ENCODE results near the gene AKR1C1.
A peak's percentile ranks its signal among the peaks of the same experiment; 100 is the strongest.
"Not testable (repeated sequence)": the region's sequence is repeated elsewhere in the genome, so short reads cannot be mapped to it uniquely, and the experiment has no call there.

The AKR1C1 gene

GRCh38 chr10:4962876-4963814, at the start of gene AKR1C1:
TSS of gene AKR1C1 (plus strand) at chr10:4963415. CDS start at chr10:4963445, 30 bp downstream.
- DNase-seq = peak in 1 of 2 donors; percentile 36

DNA sequence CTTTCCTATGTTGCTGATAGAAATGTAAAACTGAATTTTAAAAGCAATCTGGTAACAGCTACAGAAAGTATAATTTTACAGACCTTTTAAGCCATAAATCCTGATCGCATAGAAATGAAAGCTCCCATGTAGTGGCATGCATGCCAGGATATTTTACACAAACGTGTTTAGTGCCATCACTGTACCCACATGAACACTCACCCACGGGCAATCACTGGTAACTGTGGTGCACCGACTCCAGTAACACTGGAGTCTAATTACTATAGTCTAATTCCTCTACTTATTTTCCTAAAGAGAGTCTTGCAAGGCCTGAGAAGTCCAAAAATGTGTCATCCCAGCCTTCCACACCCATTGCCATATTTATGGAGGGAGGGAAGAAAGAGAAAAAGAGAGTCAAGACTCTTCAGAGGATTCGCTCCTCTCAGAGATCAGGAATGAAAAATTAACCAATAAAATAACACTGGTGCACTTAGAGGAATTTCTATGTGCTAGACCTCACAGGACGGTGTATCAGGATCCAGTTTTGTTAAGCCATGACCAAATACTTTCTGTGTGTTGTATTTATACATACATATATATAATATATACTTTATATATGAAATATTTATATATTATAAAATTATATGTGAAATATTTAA, 48.9 kb upstream of the AKR1C1 start:
- no peak for DNase-seq

- no peak for DNase-seq
Measured at GRCh38 chr10:4916086-4916716, 47.0 kb upstream of the AKR1C1 start.

DNA sequence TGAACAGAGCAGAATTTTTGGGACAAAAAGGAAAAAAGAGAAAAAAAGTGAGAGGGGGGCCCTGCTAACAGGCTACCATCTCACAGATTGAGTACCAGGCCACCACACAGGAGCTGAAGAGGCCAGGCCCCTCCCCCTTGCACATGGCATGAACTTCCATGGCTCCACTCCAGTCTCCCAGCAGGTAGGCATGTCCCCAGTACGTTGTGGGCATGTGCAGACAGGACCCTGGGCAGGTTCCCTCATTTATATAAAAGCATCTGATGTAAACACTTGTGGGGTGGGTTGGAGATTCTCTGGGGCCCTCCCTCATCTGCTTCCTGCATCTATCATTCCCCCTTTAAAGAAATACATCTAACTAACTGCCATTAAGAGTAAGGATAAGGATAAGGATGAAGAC, 45.0 kb upstream of the AKR1C1 start:
- DNase-seq = no peak

DNA sequence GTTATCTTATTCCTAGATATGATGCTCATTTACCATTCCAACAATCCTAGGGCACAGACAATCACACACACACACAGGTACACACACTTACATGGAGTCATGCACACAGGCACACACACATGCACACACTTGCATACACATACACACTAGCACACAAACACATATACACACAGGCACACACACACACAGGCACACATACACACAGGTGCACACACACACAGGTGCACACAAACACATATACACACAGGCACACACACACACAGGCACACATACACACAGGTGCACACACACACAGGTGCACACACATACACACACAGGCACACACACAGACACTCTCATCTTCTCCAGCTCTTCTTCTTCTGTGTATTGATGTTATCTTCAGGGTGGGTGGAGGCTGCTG, 38.7 kb upstream of the AKR1C1 start:
- not testable (repeated sequence) for DNase-seq

DNA sequence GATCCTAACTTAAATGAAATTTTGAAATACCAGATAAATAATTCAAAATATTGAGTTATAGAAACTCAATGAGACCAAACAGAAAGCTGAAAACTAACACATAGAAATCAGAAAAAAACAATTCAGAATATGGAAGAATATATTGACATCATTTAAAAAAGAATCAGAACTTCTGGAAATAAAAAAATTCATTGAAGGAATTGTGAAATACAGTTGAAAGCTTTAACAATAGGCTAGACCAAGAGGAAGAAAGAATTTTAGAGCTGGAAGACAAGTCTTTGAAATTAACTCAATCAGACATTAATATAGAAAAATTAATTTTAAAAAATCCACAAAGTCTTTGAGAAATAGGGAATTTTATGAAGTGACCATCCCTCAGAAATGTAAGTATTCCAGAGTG, 36.8 kb upstream of the AKR1C1 start:
- no peak for DNase-seq

GRCh38 chr10:4931587-4931986, 31.6 kb upstream of the AKR1C1 start:
- peak in 1 of 2 donors; percentile 5 for DNase-seq

DNA sequence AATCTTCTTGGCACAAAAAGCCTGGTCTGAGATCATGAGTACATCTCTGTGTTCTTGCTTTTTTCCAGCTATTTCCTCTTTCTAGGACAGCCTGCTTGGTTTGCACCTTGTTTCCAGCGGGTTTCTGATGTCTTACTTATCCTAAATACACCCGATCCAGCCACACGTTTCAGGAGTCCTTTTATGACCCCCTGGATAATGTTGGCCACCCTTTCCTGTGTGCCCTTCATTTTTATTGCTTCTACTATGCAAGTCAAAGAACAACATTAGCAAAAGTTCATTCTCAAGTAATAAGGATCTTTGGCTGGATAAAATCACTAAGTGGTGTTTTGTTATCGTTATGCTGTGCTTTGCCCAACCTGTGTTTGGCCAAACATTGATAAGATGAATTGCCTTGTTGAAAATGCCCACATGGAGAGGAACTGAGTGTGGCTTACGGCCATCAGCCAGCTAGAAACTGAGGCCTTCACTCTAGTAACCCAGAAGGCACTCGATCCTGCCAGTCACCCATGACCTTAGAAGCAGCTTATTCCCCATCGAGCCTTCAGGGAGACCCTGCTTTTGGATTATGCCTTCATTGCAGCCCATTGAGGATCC, 28.7 kb upstream of the AKR1C1 start:
- no peak for DNase-seq

DNA sequence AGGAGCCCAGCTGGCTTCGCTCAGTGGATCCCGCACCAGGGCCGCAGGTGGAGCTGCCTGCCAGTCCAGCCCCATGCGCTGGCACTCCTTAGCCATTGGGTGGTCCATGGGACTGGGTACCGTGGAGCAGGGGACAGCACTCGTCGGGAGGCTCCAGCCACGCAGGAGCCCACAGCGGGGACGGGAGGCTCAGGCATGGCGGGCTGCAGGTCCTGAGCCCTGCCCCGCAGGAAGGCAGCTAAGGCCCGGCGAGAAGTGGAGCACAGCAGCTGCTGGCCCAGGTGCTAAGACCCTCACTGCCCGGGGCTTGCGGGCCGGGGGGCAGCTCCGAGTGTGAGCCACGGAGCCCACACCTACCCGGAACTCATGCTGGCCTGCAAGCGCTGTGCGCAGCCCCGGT, 25.9 kb upstream of the AKR1C1 start:
- no peak for DNase-seq

DNA sequence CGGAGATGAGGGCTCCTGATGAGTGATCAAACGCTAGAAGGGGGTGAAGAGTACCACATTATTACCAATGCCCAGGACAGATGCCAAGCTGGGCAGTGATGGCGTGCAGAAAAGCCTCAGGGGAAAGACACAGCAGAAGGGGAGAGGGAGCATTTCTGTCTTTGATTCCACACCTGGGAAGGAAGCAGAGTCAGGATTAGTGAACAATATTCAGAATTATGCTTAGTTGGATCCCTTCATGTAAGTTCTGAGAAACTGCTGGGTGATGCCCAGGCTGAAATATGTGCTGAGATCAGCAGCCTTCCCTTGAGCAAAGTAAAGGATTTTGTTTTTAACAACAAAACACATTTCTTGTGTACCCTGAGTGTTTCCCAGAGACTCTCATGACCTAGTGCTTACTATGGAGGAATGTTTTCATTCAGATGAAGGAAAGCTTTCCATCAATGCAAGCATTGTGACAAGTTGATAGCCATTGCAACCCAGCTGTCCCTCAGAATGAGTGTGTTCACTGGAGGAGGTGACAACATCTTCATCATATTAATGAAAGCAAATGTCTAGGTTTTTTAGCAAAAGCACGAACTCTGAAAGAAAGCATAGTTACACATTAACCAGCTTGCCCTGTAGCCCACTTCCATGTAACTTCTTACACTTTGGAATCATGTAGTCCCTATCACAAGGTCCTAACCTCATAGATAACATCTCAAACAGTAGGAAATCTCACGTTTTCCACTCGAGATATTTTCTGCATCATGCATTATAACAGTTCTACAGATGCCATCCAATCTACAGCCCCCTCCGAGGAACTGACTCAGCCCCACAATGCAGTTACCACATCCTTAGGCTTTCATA, 23.8 kb upstream of the AKR1C1 start:
- peak in 1 of 2 donors; percentile 14 for DNase-seq

- not testable (repeated sequence) for DNase-seq
Measured at GRCh38 chr10:4940073-4940428, 23.2 kb upstream of the AKR1C1 start.

- DNase-seq = not testable (repeated sequence)
Measured at GRCh38 chr10:4940909-4941308, 22.3 kb upstream of the AKR1C1 start.

- DNase-seq = no peak
Measured at GRCh38 chr10:4941540-4942330, 21.5 kb upstream of the AKR1C1 start.

DNA sequence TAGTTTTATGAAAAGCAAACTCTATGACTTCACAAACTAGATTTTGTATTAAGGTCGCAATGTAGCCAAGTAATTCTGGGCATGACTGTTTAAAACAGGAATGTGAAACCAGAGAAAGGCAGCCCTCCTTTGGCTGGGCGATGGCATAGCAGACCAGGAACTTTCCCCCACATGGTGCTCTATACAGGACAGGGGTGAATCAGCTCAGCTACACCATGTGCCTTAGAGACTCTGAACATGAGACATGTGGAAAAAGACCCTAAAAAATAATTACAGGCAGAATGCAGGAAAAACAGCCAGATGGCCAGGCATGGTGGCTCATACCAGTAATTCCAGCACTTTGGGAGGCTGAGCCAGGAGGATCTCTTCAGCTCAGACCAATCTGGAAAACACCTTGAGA, 20.3 kb upstream of the AKR1C1 start:
- not testable (repeated sequence) for DNase-seq

GRCh38 chr10:4943416-4943815, 19.8 kb upstream of the AKR1C1 start:
- not testable (repeated sequence) for DNase-seq

DNA sequence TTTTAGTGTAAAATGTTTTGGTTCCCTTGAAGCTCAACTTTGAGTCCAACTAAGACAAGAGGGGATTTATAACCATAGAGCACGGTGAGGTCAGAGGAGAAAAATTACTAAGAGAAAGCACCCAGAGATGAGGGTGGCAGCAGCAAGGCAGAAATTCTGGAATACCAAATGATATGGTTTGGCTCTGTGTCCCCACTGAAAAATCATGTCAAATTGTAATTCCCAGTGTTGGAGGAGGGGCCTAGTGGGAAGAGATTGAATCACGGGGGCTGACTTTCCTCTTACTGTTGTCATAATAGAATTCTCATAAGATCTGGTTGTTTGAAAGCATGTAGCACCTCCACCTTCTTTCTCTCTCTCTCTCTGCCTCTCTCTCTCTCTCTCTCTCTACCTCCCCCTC, 19.4 kb upstream of the AKR1C1 start:
- no peak for DNase-seq

DNA sequence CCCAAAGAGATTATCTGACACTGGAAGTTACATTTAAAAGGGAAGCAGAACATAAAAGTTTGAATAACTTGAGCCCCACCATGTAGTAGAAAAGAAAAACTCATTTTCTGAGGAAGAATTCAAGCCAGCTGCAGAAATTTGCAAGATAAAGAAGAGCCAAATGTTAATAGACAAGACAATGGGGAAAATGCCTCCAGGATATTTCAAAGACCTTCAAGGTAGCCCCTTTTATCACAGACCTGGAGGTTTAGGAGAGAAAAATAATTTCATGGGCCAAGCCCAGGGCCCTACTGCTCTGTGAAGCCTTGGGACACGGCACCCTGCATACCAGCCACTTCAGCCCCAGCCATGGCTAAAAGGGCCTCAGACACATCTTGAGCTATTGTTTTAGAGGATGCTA, 18.4 kb upstream of the AKR1C1 start:
- no peak for DNase-seq

- DNase-seq = no peak
Measured at GRCh38 chr10:4945766-4946717, 17.2 kb upstream of the AKR1C1 start.

- DNase-seq = no peak
Measured at GRCh38 chr10:4947039-4947634, 16.1 kb upstream of the AKR1C1 start.

Measured in inflammatory macrophage treated with lipopolysaccharide for 1 hour (primary cell).